GM21737 (cell line): Measurements from ENCODE around the gene TRIM46.

ENCODE experiments used
- ATAC-seq: cut with Tn5 transposase; IDR thresholded peaks from one replicate; pipeline ENCODE4 v1.9.1; 2021; ENCODE audit warnings: mild to moderate bottlenecking, moderate library complexity; ENCODE audit not compliant: unreplicated experiment

The TRIM46 gene

GRCh38 chr1:155173478-155174323, at the start of gene TRIM46:
TSS of gene TRIM46 (plus strand) at chr1:155173849. CDS start at chr1:155173967, 118 bp downstream.
- no peak for ATAC-seq

GRCh38 chr1:155124503-155125463, 48.9 kb upstream of the TRIM46 start:
- no peak for ATAC-seq

- ATAC-seq, result no peak
Observed at GRCh38 chr1:155125511-155125945, 48.1 kb upstream of the TRIM46 start.

- no peak for ATAC-seq
Observed at GRCh38 chr1:155125946-155126555, 47.6 kb upstream of the TRIM46 start.

- ATAC-seq, result no peak
Observed at GRCh38 chr1:155126556-155127104, 47.0 kb upstream of the TRIM46 start.

GRCh38 chr1:155127105-155127966, 46.3 kb upstream of the TRIM46 start, which contains the start of gene EFNA1:
TSS of gene EFNA1 (plus strand) at chr1:155127876. CDS start at chr1:155127978, 102 bp downstream.
- no peak for ATAC-seq

- no peak for ATAC-seq
Observed at GRCh38 chr1:155127967-155128754, 45.5 kb upstream of the TRIM46 start.

- no peak for ATAC-seq
Observed at GRCh38 chr1:155128755-155129473, 44.7 kb upstream of the TRIM46 start.

GRCh38 chr1:155130272-155131006, 43.2 kb upstream of the TRIM46 start:
- no peak for ATAC-seq

GRCh38 chr1:155131285-155131684, 42.4 kb upstream of the TRIM46 start:
- ATAC-seq, result no peak

GRCh38 chr1:155131856-155132255, 41.8 kb upstream of the TRIM46 start:
- ATAC-seq, result no peak

- ATAC-seq, result no peak
Observed at GRCh38 chr1:155133799-155134281, 39.8 kb upstream of the TRIM46 start.

GRCh38 chr1:155134322-155134721, 39.3 kb upstream of the TRIM46 start:
- no peak for ATAC-seq

GRCh38 chr1:155134880-155135414, 38.7 kb upstream of the TRIM46 start:
- no peak for ATAC-seq

GRCh38 chr1:155135415-155136028, 38.1 kb upstream of the TRIM46 start, which contains the start of gene SLC50A1:
TSS of gene SLC50A1 (plus strand) at chr1:155135852. CDS start at chr1:155135912, 60 bp downstream.
- ATAC-seq, result peak; percentile 73

- ATAC-seq, result no peak
Observed at GRCh38 chr1:155136748-155137147, 36.9 kb upstream of the TRIM46 start.
